OCI-LY1 (cell line): Measurements from ENCODE around the gene YIPF7.

ENCODE experiments used
- H2AFZ ChIP-seq: fragments of 200-600 bp; sonication (generic), shearing (Covaris generic); 2 replicates; pipeline ENCODE4 v1.6.0; 2014; ENCODE audit warnings: antibody characterized with exemption, mild to moderate bottlenecking, low read length
- H3F3A ChIP-seq: fragments of 200-600 bp; sonication (generic), shearing (Covaris generic); 2 replicates; pipeline ENCODE4 v1.6.0; 2014; ENCODE audit warnings: mild to moderate bottlenecking, antibody characterized with exemption, low read length, moderate library complexity; ENCODE audit not compliant: insufficient read depth
- H3K27ac ChIP-seq: fragments of 200-600 bp; sonication (generic); 2 replicates; pipeline ENCODE4 v1.5.1; 2014; ENCODE audit warnings: low read length, mixed run types, mild to moderate bottlenecking, low read depth; ENCODE audit not compliant: poor library complexity, severe bottlenecking
- H3K27me3 ChIP-seq: fragments of 200-600 bp; sonication (generic); 2 replicates; pipeline ENCODE4 v1.6.0; 2014; ENCODE audit warnings: antibody characterized with exemption, mild to moderate bottlenecking, low read length, moderate library complexity; ENCODE audit not compliant: insufficient read depth
- H3K36me3 ChIP-seq: fragments of 200-600 bp; sonication (generic); 2 replicates; pipeline ENCODE4 v1.6.1; 2014; ENCODE audit warnings: mild to moderate bottlenecking, antibody characterized with exemption, low read length, moderate library complexity, mixed read lengths; ENCODE audit not compliant: insufficient read depth
- H3K4me1 ChIP-seq: fragments of 200-600 bp; sonication (generic); 2 replicates; pipeline ENCODE4 v1.5.1; 2014; ENCODE audit warnings: mild to moderate bottlenecking, low read length, moderate library complexity; ENCODE audit not compliant: insufficient read depth, severe bottlenecking
- H3K4me2 ChIP-seq: fragments of 200-600 bp; sonication (generic), shearing (Covaris generic); 2 replicates; pipeline ENCODE4 v1.6.1; 2014; ENCODE audit warnings: low read length
- H3K4me3 ChIP-seq: fragments of 200-600 bp; sonication (generic); 2 replicates; pipeline ENCODE4 v1.5.1; 2014; ENCODE audit warnings: low read length, low read depth, mild to moderate bottlenecking, mixed read lengths; ENCODE audit not compliant: poor library complexity, severe bottlenecking
- H3K79me2 ChIP-seq: fragments of 200-600 bp; shearing (Covaris generic); 2 replicates; pipeline ENCODE4 v1.6.1; 2016; ENCODE audit warnings: mixed run types, low read length, mixed read lengths; ENCODE audit not compliant: insufficient read depth
- H3K9ac ChIP-seq: fragments of 200-600 bp; sonication (generic), shearing (Covaris generic); 2 replicates; pipeline ENCODE4 v1.6.1; 2014; ENCODE audit warnings: mild to moderate bottlenecking, low read length, mixed read lengths
- H3K9me2 ChIP-seq: fragments of 200-600 bp; sonication (generic), shearing (Covaris generic); 2 replicates; pipeline ENCODE4 v1.6.1; 2014; ENCODE audit warnings: low read depth, mild to moderate bottlenecking, low read length, mixed read lengths
- H3K9me3 ChIP-seq: fragments of 200-600 bp; shearing (Covaris generic); 2 replicates; pipeline ENCODE4 v1.6.1; 2014; ENCODE audit warnings: low read length, mixed read lengths
- H4K20me1 ChIP-seq: fragments of 200-600 bp; sonication (generic), shearing (Covaris generic); 2 replicates; pipeline ENCODE4 v1.6.0; 2016; ENCODE audit warnings: mild to moderate bottlenecking, low read length; ENCODE audit not compliant: insufficient read depth
- EZH2 ChIP-seq: fragments of 200-600 bp; sonication (generic), shearing (Covaris generic); IDR thresholded peaks from 2 replicates; pipeline ENCODE4 v1.8.0; 2017; ENCODE audit warnings: borderline replicate concordance, mixed run types, mild to moderate bottlenecking, antibody characterized with exemption, low read length, moderate library complexity, mixed read lengths
- TF ChIP-seq, protein P1 (sequence below): fragments of 200-600 bp; sonication (generic), shearing (Covaris generic); IDR thresholded peaks from 2 replicates; pipeline ENCODE4 v1.5.1; 2017; ENCODE audit warnings: mild to moderate bottlenecking, antibody characterized with exemption, low read length, moderate library complexity, mixed read lengths

The YIPF7 gene

DNA sequence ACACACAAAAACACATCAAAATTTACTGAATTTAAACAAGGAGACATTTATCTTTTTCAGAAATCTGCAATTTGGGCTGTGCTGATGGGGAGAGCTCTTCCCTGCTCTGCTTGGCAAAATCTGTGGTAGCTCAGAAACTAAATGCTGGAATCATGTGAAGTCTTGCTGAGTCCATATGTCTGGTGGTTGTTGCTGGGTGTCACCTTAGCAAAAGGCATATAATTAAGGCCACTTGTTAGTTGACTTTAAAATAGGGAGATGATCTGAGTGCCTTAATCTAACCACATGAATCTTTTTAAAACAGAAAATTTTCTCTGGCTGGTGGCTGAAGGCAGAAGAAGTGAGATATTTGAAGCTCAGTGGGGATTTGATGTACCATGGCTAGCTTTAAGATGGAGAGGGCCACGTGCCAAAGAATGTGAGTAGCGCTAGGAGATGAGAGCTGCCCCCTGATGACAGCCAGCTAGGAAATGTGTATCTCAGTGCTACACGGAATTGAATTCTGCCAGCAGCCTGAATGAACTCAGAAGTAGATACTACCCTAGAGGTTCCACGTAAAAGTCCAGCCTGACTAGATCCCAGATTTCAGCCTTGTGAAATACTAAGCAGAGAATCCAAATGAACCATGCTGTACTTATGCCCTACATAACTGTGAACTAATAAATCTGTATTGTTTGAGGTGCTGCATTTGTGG is 19.2 kb upstream of the YIPF7 start:
- no peak for TF ChIP-seq EZH2
- TF ChIP-seq, protein P1, sequence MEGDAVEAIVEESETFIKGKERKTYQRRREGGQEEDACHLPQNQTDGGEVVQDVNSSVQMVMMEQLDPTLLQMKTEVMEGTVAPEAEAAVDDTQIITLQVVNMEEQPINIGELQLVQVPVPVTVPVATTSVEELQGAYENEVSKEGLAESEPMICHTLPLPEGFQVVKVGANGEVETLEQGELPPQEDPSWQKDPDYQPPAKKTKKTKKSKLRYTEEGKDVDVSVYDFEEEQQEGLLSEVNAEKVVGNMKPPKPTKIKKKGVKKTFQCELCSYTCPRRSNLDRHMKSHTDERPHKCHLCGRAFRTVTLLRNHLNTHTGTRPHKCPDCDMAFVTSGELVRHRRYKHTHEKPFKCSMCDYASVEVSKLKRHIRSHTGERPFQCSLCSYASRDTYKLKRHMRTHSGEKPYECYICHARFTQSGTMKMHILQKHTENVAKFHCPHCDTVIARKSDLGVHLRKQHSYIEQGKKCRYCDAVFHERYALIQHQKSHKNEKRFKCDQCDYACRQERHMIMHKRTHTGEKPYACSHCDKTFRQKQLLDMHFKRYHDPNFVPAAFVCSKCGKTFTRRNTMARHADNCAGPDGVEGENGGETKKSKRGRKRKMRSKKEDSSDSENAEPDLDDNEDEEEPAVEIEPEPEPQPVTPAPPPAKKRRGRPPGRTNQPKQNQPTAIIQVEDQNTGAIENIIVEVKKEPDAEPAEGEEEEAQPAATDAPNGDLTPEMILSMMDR, result no peak
- H3K4me3 ChIP-seq, result no peak overlapping the region
- no peak overlapping the region for H2AFZ ChIP-seq
- H3K9me2 ChIP-seq, result no peaks in the 10 kb centered on the region
- no peaks in the 10 kb centered on the region for H4K20me1 ChIP-seq
- H3K36me3 ChIP-seq, result no peaks in the 10 kb centered on the region
- no peaks in the 10 kb centered on the region for H3K9me3 ChIP-seq
- H3K27ac ChIP-seq, result no peak overlapping the region
- H3K79me2 ChIP-seq, result no peaks in the 10 kb centered on the region
- H3K9ac ChIP-seq, result no peak overlapping the region
- no peaks in the 10 kb centered on the region for H3K4me1 ChIP-seq
- H3F3A ChIP-seq, result no peaks in the 10 kb centered on the region
- no peak overlapping the region for H3K4me2 ChIP-seq
- no peaks in the 10 kb centered on the region for H3K27me3 ChIP-seq

DNA sequence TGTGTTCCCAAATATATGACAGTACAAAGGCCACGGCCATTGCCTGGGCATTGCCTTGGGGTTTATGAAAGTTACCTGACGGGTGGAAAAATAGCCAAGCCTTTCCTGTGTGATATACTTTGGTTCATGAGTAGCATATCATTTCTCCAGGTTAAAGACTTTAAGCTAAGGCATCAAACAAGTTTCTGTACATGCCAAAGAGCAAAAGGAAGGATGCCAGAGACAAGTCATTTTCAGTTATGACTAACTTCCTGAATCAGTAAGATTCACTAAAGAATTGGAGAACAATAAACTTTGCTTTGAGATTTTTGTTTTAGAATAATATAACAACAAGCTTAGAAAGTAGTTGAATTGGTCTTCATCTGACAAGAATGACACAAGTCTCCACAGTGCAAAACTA is 17.1 kb upstream of the YIPF7 start:
- Histone ChIP-seq H2AFZ (no peak overlapping the region), H3F3A (no peaks in the 10 kb centered on the region), H3K9me3 (no peaks in the 10 kb centered on the region), H3K27ac (no peak overlapping the region), H4K20me1 (no peaks in the 10 kb centered on the region), H3K79me2 (no peaks in the 10 kb centered on the region), H3K9me2 (no peaks in the 10 kb centered on the region), H3K27me3 (no peaks in the 10 kb centered on the region), H3K36me3 (no peaks in the 10 kb centered on the region), H3K4me3 (no peak overlapping the region), H3K4me1 (no peaks in the 10 kb centered on the region), H3K9ac (no peak overlapping the region), H3K4me2 (no peak overlapping the region)
- TF ChIP-seq, protein P1, result no peak
- TF ChIP-seq EZH2, result no peak

DNA sequence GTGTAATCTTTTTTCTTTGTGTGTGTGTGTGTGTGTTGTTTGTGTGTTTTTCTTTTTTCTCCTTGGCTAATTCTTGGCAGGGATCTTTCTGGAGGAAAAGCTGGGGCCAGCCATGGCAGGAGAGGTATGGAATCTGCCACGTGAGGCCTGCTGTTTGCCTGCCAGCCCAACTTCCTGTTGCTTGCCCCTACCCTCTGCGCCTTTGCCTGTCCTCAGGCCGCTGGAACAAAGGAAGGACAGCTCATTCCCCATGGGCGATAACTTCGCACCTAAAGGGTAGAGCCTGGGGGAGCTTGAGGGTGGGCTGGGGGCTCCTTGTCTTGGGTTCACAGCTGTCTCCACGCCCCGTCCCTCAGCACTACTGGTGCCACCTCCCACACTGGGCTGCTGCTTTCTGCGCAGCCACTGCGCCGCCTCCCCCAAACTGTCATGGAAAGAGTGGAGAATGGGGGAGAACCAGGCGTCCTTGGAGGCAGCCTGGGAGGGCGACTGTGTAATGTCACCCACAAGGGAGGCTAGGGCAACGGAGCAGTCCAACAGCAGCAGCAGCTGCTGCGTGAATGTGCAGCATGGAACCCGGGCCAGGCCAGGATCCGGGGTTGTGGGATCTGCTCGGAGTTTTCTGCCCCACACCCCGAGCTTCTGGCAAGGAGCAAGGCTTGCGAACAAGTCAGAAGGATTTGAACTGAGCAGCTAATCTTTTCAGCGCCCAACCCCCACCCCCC is 12.3 kb upstream of the YIPF7 start:
- Histone ChIP-seq H3K9me3 (no peaks in the 10 kb centered on the region), H3K27me3 (no peaks in the 10 kb centered on the region), H3K79me2 (no peaks in the 10 kb centered on the region), H3K27ac (no peak overlapping the region), H3F3A (no peaks in the 10 kb centered on the region), H2AFZ (no peak overlapping the region), H3K4me3 (no peak overlapping the region), H3K9me2 (no peaks in the 10 kb centered on the region), H3K4me2 (no peak overlapping the region), H4K20me1 (no peaks in the 10 kb centered on the region), H3K36me3 (no peaks in the 10 kb centered on the region), H3K9ac (no peak overlapping the region), H3K4me1 (no peaks in the 10 kb centered on the region)
- TF ChIP-seq, protein P1, result no peak
